ENCODE measurements around the gene NOVA2. TPM values are rescaled to one million over a fixed set of nuclear protein-coding genes. Genes with fewer than 3 reads are reported as not detected.

The NOVA2 gene
- total RNA-seq, 4 donors from 2014 or later = 0.41 to 2.2 (median 1.00) TPM; not detected in 1

DNA sequence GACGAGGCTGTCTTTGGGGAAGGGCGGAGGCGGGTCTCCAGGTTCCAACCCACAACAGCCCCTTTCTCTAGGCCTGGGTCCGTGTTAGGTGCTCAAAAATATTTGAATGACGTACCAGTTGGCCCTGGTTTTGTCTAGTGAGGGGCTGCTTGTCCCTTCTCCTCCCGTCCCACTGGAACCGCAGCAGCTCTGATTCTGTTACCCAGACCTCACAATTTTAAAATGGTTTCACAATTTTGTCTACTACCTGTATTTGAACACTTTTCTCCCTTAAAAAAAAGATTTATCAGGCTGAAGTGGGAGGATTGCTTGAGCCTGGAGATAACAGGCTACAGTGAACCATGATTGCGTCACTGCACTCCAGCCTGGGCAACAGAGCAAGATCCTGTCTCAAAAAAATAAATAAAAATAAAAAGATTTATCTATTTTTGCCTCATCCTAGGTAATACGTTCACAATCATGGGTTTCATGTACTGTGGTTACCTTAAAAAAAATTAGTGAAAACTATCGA is 86.4 kb downstream of the NOVA2 start:
- in situ Hi-C loops (cut with MboI; ENCODE audit: low pct_ligation_motif_present in 1 of 4, low pct_unique_long_range_greater_than_20kb in 1 of 4, low sequenced_read_pairs in 3 of 4) = no loop called here
- Histone ChIP-seq H3K27me3 (no peaks in the 10 kb centered on the region), H3K4me1 (peaks cover 30 to 38% (median 32%) of the 10 kb centered on the region in 4 donors), H3K9me3 (no peaks in the 10 kb centered on the region), H3K36me3 (no peaks in the 10 kb centered on the region), H3K4me3 (peak overlapping the region; percentile 29 to 83 (median 64)), H3K27ac (peak overlapping the region; percentile 87 to 92 (median 90))
- WGBS, 2 donors (ENCODE audit: low coverage in 1 of 2) = 57 to 59% methylated on average over 7 to 10 of the region's 10 CpGs
- DNase-seq = no peak
- intact Hi-C loops (cut with DNase I; ENCODE audit: low total_unique reads) = no loop called here
- TF ChIP-seq POLR2AphosphoS5 (IDR thresholded peaks at IDR 0.05) (no peak), POLR2A (IDR thresholded peaks at IDR 0.05) (no peak), EP300 (IDR thresholded peaks at IDR 0.05; ENCODE audit: low read depth) (no peak)
- TF ChIP-seq, protein P1, sequence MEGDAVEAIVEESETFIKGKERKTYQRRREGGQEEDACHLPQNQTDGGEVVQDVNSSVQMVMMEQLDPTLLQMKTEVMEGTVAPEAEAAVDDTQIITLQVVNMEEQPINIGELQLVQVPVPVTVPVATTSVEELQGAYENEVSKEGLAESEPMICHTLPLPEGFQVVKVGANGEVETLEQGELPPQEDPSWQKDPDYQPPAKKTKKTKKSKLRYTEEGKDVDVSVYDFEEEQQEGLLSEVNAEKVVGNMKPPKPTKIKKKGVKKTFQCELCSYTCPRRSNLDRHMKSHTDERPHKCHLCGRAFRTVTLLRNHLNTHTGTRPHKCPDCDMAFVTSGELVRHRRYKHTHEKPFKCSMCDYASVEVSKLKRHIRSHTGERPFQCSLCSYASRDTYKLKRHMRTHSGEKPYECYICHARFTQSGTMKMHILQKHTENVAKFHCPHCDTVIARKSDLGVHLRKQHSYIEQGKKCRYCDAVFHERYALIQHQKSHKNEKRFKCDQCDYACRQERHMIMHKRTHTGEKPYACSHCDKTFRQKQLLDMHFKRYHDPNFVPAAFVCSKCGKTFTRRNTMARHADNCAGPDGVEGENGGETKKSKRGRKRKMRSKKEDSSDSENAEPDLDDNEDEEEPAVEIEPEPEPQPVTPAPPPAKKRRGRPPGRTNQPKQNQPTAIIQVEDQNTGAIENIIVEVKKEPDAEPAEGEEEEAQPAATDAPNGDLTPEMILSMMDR (IDR thresholded peaks at IDR 0.05) = no peak

DNA sequence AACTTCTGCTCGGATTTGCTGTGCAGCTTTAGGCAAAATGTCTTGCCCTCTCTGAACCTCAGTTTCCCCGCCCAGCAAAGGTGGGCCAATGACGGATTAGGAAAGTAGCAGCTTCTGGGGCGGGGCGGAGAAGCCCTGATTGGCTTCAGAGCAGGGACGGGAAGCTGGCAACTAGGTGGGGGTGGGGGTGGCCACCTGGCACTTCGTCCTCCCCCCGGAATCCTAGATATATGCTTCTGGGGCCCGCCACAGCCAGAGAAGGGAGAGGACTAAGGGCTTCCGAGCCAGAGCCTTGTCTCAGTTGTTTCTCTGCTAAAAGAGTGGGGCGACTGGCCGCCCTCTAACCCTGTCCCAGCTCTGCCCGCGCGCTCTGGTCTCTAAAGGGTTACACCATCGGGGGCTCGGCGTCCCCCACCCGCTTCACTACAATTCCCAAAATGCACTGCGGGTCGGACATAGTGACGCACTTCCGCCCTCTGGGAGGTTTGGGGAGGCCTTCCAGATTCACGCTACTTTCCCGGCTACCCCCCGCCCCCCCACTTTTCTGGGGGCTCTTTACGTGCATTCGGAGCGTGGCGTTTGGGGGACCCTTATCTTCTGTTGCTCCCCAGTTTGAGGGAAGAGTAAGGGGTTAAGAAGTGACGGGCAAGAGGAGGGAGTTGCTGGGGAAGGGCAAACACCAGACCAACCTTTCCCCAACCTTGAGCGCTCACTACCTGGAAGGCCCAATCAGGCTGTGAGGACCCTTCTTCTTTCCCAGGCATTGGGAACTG is 87.1 kb downstream of the NOVA2 start:
- WGBS, 2 donors (ENCODE audit: low coverage in 1 of 2) = 1% methylated on average over 30 of the region's 32 CpGs; no CpG with 5 or more reads in 1 of the 2 donors
- no peaks in the 10 kb centered on the region for H3K27me3 ChIP-seq
- in situ Hi-C loops (cut with MboI; ENCODE audit: low pct_ligation_motif_present in 1 of 4, low pct_unique_long_range_greater_than_20kb in 1 of 4, low sequenced_read_pairs in 3 of 4) = no loop called here
- peak; percentile 93 for DNase-seq
- intact Hi-C loops (cut with DNase I; ENCODE audit: low total_unique reads) = no loop called here
- no peaks in the 10 kb centered on the region for H3K36me3 ChIP-seq
- no peaks in the 10 kb centered on the region for H3K9me3 ChIP-seq
- H3K4me1 ChIP-seq = peaks cover 36 to 45% (median 38%) of the 10 kb centered on the region in 4 donors
- peak overlapping the region; percentile 42 to 83 (median 64) for H3K4me3 ChIP-seq
- peak overlapping the region; percentile 87 to 92 (median 90) for H3K27ac ChIP-seq
- TF ChIP-seq, protein P1 (IDR thresholded peaks at IDR 0.05) = no peak
- TF ChIP-seq EP300 (IDR thresholded peaks at IDR 0.05; ENCODE audit: low read depth) (no peak), POLR2A (IDR thresholded peaks at IDR 0.05) (peak; percentile 66), POLR2AphosphoS5 (IDR thresholded peaks at IDR 0.05) (peak; percentile 67 to 79 (median 77))

DNA sequence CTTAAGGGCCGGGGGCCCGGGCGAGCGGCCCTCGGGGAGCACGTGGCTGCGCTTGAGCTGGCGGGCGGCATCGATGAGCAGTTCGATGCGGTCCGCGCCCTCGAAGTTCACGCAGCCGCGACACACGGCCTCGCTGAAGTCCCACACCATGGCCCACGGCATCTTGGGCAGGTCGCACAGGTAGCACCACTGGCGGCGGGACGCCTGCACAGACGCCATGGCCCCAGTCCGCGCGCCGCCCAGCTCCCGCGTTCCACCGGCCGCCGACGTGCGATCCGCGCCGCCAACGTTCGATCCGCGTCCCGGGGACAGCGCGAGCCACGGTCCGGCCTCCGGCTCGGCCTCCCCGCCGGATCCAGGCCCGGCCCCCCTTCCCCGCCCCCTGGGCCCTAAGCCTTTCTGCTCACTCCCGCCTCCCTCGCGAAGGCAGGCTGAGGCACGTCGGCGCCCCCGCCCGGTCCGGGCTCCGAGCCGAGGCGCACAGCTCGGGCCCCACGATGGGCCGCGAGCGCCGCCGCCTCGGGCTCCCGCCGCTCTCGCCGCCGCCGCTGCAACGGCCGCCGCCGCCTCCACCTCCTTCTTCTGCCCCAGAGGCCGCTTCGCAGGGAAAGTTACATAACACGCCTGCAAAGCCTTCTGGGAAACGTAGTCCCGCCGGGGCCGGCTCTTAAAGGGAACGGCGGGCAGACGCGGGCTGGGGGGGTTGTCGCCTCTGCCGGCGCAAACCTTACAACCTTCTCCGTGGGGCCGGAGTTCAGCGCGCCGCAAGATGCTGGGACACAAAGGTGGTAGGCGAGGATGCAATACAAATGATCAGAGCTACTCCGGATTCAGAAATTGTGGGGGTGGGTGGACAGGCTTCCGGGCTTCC is 87.9 kb downstream of the NOVA2 start, which contains the start of gene IRF2BP1:
TSS of gene IRF2BP1 (minus strand) at position 586 of the 871 bp plus-strand sequence. CDS start at position 219, 367 bp downstream.
- no peaks in the 10 kb centered on the region for H3K36me3 ChIP-seq
- intact Hi-C loops (cut with DNase I; ENCODE audit: low total_unique reads) = no loop called here
- no peak for TF ChIP-seq EP300 (IDR thresholded peaks at IDR 0.05; ENCODE audit: low read depth)
- TF ChIP-seq POLR2A (IDR thresholded peaks at IDR 0.05) = no peak
- TF ChIP-seq POLR2AphosphoS5 (IDR thresholded peaks at IDR 0.05) = peak; percentile 74 to 88 (median 82)
- TF ChIP-seq, protein P1 (IDR thresholded peaks at IDR 0.05) = peak in 1 of 5 experiments; percentile 3
- 1% methylated on average over 61 of the region's 107 CpGs; no CpG with 5 or more reads in 1 of the 2 donors for WGBS, 2 donors (ENCODE audit: low coverage in 1 of 2)
- H3K27me3 ChIP-seq = no peaks in the 10 kb centered on the region
- peak within 1 kb of the TSS; percentile 61 to 83 (median 66) for H3K4me3 ChIP-seq
- in situ Hi-C loops (cut with MboI; ENCODE audit: low pct_ligation_motif_present in 1 of 4, low pct_unique_long_range_greater_than_20kb in 1 of 4, low sequenced_read_pairs in 3 of 4) = no loop called here
- DNase-seq = peak; percentile 94
- peaks cover 38 to 52% (median 44%) of the 10 kb centered on the region in 4 donors for H3K4me1 ChIP-seq
- H3K27ac ChIP-seq = peak within 1 kb of the TSS; percentile 87 to 92 (median 90)
- no peaks in the 10 kb centered on the region for H3K9me3 ChIP-seq

Measured in transverse colon (tissue), 4 donors.